ENCODE results near the gene PALM.
"Not testable (repeated sequence)": the region's sequence is repeated elsewhere in the genome, so short reads cannot be mapped to it uniquely, and the experiment has no call there.

GRCh38 chr19:729564-729963 is 20.8 kb downstream of the PALM start:
- TF ChIP-seq CTCF (IDR thresholded peaks at IDR 0.05; ENCODE audit: low read depth, low read length); EZH2phosphoT487 (IDR thresholded peaks at IDR 0.05; ENCODE audit: low read depth): not testable (repeated sequence)

Data from OCI-LY3 (cell line).